HepG2 (cell line): ENCODE data around the gene RGS7. TPM values are rescaled to one million over a fixed set of nuclear protein-coding genes. Genes with fewer than 3 reads are reported as not detected.
A peak's percentile ranks its signal among the peaks of the same experiment; 100 is the strongest.

Source experiments
- ATAC-seq: fragments of 200-7000 bp; cut with Tn5 transposase; 3 replicates; pipeline ENCODE4 v1.9.1; 2020; ENCODE audit warnings: mild to moderate bottlenecking, moderate library complexity
- BruUV-seq: library from RNA; stranded (reverse); fragments of 400-500 nt; replicated peaks from 2 replicates; lab custom pipeline; 2021; lab: Mats Ljungman, UMichigan
- CTCF ChIA-PET: fragments of 300-600 bp; formaldehyde crosslinking; extraction: SDS; loops from one replicate; lab custom pipeline; 2021; ENCODE audit warnings: low total read pairs, inconsistent platforms, low intra/inter-chr PET ratio; lab: Yijun Ruan, JAX
- POLR2A ChIA-PET: fragments of 350-600 bp; sonication (Branson Sonifier 250); formaldehyde crosslinking; loops from one replicate; lab custom pipeline; 2020; ENCODE audit warnings: antibody characterized with exemption, inconsistent platforms; lab: Yijun Ruan, JAX
- DNase-seq: peaks from one replicate; pipeline ENCODE4 v3.0.0-alpha.2; 2015; ENCODE audit warnings: low spot score
- FAIRE-seq: peaks from 3 replicates; lab custom pipeline; 2011; peaks lifted over from hg19 to GRCh38; lab: Jason Lieb, UNC
- H2AFZ ChIP-seq: one replicate; pipeline ENCODE4 v1.6.1; 2011; ENCODE audit warnings: low read length, inconsistent platforms
- H3K27ac ChIP-seq: fragments of 300-600 bp; 3 replicates; pipeline ENCODE4 v1.8.0; 2011; ENCODE audit warnings: mixed run types, mild to moderate bottlenecking, mixed read lengths, low read length, inconsistent platforms; ENCODE audit not compliant: insufficient read depth; ENCODE audit errors: extremely low read length
- H3K27me3 ChIP-seq, 2 experiments: fragments of 200-600 bp in 1 of 2; 2 replicates in 1 of 2; 3 replicates in 1 of 2; pipeline versions ENCODE4 v1.6.0 to v1.8.0; 2011; ENCODE audit warnings: low read length in 2 of 2, mild to moderate bottlenecking in 2 of 2, moderate library complexity in 2 of 2, inconsistent platforms in 1 of 2; ENCODE audit not compliant: insufficient read depth in 2 of 2, control insufficient read depth in 1 of 2
- H3K36me3 ChIP-seq, 2 experiments: fragments of 200-600 bp in 1 of 2; replicated peaks in 1 of 2; 2 replicates in 1 of 2; 3 replicates in 1 of 2; pipeline versions ENCODE4 v1.5.1 to v1.8.0; 2011; ENCODE audit warnings: low read length in 2 of 2, inconsistent platforms in 1 of 2; ENCODE audit not compliant: insufficient read depth in 2 of 2, control insufficient read depth in 1 of 2
- H3K4me1 ChIP-seq: 2 replicates; pipeline ENCODE4 v1.5.1; 2012; ENCODE audit warnings: low read length, inconsistent platforms; ENCODE audit not compliant: insufficient read depth
- H3K4me2 ChIP-seq: 2 replicates; pipeline ENCODE4 v1.6.0; 2011; ENCODE audit warnings: low read depth, low read length, inconsistent platforms
- H3K4me3 ChIP-seq, 3 experiments: fragments of 200-600 bp in 1 of 3; sonication (generic), shearing (Covaris generic) in 1 of 3; replicated peaks in 1 of 3; 2 replicates each; pipeline ENCODE4 v1.5.1; 2011 to 2016; ENCODE audit warnings: low read length in 3 of 3, inconsistent platforms in 2 of 3, low read depth in 2 of 3, mild to moderate bottlenecking in 2 of 3, control low read depth in 1 of 3, mixed read lengths in 1 of 3; ENCODE audit not compliant: insufficient read depth in 1 of 3
- H3K79me2 ChIP-seq: one replicate; pipeline ENCODE4 v1.6.1; 2011; ENCODE audit warnings: low read length, inconsistent platforms; ENCODE audit not compliant: insufficient read depth
- H3K9ac ChIP-seq: 2 replicates; pipeline ENCODE4 v1.6.0; 2011; ENCODE audit warnings: mild to moderate bottlenecking, low read depth, low read length, inconsistent platforms; ENCODE audit not compliant: insufficient read depth
- H3K9me3 ChIP-seq: 2 replicates; pipeline ENCODE4 v1.5.1; 2012; ENCODE audit warnings: mild to moderate bottlenecking, low read length
- H4K20me1 ChIP-seq: 2 replicates; pipeline ENCODE4 v1.6.0; 2011; ENCODE audit warnings: inconsistent platforms, mild to moderate bottlenecking, low read length, moderate library complexity; ENCODE audit not compliant: insufficient read depth
- DNMT1 ChIP-seq: sonication (generic); formaldehyde crosslinking; IDR thresholded peaks from 2 replicates; pipeline ENCODE4 v1.5.1; 2020; ENCODE audit warnings: mild to moderate bottlenecking, missing genetic modification reagents
- MAFK ChIP-seq, 2 experiments: IDR thresholded peaks in 1 of 2; conservative IDR thresholded peaks in 1 of 2; 2 replicates each; pipeline ENCODE4 v1.6.1; 2011; ENCODE audit warnings: improper control_type of control experiment in 2 of 2, low read length in 2 of 2
- MEF2D ChIP-seq: sonication (generic); formaldehyde crosslinking; IDR thresholded peaks from 2 replicates; pipeline ENCODE4 v1.5.1; 2020; ENCODE audit warnings: mild to moderate bottlenecking, missing genetic modification reagents
- SYNCRIP ChIP-seq: fragments of 200-400 bp; formaldehyde crosslinking; IDR thresholded peaks from 2 replicates; pipeline ENCODE4 v1.6.1; 2018; ENCODE audit warnings: mild to moderate bottlenecking, low read depth, low read length; ENCODE audit not compliant: insufficient read depth
- ZNF589 ChIP-seq: sonication (generic); formaldehyde crosslinking; conservative IDR thresholded peaks from 2 replicates; pipeline ENCODE4 v1.8.0; 2022; ENCODE audit warnings: mild to moderate bottlenecking, moderate library complexity, missing genetic modification reagents
- WGBS: methylation state at CpG from one replicate; pipeline ENCODE4 v1.1.6; 2017; ENCODE audit warnings: low lambda C conversion rate; 5-methylcytosine and 5-hydroxymethylcytosine counted together
- in situ Hi-C: cut with HindIII; loops from 2 replicates; pipeline ENCODE4 v1.10.0; 2017; ENCODE audit warnings: low pct_unique_long_range_greater_than_20kb; ENCODE audit not compliant: extremely low pct_ligation_motif_present
- intact Hi-C: fragments of 100-400 bp; cut with micrococcal nuclease; formaldehyde crosslinking; loops from one replicate; pipeline ENCODE4 v1.10.0; 2022; ENCODE audit not compliant: unreplicated experiment
- polyA plus RNA-seq, 8 experiments: library from polyadenylated mRNA; depleted of rRNA in 3 of 8; stranded (reverse) in 7 of 8; unstranded in 1 of 8; fragments of >200 nt; fragmentation: Illumina TruSeq in 4 of 8; extraction: Trizol in 4 of 8; gene quantifications; 2 replicates each; pipeline versions ENCODE4 v1.2.1 to v1.2.3, GENCODE V29; 2011 to 2016; ENCODE audit warnings: low read depth in 4 of 8, missing spikeins in 1 of 8, mixed read lengths in 1 of 8; ENCODE audit not compliant: insufficient read depth in 1 of 8
- total RNA-seq, 5 experiments: library from RNA; depleted of rRNA; stranded (reverse); fragments of >200 nt; fragmentation: Illumina TruSeq; extraction: Trizol; gene quantifications; 2 replicates each; pipeline ENCODE4 v1.2.3, GENCODE V29; 2016; ENCODE audit warnings: low read depth in 1 of 5
- TF ChIP-seq, protein P1 (sequence below): sonication (generic); formaldehyde crosslinking; IDR thresholded peaks from 2 replicates; pipeline ENCODE4 v1.4.0; 2020; ENCODE audit warnings: missing genetic modification reagents

Gene RGS7
- total and polyA plus RNA-seq, 2 of the 13 experiments (the other 11 are each of a cell fraction or from before 2014, with no cell fraction given) = not detected

DNA sequence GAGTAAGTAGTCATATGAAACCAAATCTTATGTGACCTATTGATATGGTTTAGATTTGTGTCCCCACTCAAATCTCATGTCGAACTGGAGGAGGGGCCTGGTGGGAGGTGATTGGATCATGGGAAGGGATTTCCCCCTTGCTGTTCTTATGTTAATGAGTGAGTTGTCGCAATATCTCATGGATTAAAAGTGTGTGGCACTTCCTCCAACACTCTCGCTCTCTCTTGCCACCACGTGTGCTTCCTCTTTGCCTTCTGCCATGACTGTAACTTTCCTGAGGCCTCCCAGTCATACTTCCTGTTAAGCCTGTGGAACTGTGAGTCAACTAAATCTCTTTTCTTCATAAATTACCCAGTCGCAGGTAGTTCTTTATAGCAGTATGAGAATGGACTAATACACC lies 241.2 kb downstream of the RGS7 start (continued):
- TF ChIP-seq SYNCRIP = no peak
- TF ChIP-seq, protein P1, sequence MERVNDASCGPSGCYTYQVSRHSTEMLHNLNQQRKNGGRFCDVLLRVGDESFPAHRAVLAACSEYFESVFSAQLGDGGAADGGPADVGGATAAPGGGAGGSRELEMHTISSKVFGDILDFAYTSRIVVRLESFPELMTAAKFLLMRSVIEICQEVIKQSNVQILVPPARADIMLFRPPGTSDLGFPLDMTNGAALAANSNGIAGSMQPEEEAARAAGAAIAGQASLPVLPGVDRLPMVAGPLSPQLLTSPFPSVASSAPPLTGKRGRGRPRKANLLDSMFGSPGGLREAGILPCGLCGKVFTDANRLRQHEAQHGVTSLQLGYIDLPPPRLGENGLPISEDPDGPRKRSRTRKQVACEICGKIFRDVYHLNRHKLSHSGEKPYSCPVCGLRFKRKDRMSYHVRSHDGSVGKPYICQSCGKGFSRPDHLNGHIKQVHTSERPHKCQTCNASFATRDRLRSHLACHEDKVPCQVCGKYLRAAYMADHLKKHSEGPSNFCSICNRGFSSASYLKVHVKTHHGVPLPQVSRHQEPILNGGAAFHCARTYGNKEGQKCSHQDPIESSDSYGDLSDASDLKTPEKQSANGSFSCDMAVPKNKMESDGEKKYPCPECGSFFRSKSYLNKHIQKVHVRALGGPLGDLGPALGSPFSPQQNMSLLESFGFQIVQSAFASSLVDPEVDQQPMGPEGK = no peak
- TF ChIP-seq ZNF589 (CRISPR knock-in tag) = no peak
- no peak for TF ChIP-seq MEF2D (CRISPR knock-in tag)

DNA sequence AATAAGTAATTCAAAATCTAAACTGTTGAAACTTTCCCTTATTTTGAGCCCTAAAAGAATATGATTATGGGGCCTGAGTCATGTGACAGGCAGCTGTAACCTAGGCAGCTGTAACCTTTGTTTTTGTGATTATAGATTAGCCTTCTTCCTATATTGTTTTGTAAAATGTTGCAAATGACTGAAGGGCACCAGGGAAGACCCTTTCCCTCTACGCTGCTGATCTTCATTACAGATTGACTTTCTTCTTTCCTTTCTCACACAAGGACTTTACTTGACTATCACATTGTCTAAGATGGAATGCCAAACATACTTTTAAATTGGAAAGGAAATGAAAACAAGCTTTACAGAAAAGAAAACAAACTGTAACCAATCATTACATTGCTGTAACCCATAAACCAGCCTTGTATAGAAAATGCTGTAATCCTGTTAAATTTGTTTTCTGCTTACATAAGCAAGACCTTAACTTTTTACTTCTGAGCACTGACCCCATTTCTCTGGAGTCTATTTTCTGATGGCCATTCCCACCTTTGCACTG lies 242.2 kb downstream of the RGS7 start:
- POLR2A ChIA-PET = no interaction called here
- no peaks in the 10 kb centered on the region; a peak in 1 of 5 replicates for H3K27me3 ChIP-seq

More for the DNA sequence above, 242.2 kb downstream of the RGS7 start:
- Histone ChIP-seq H3K79me2 (no peaks in the 10 kb centered on the region), H3K4me3 (no peak overlapping the region), H4K20me1 (no peaks in the 10 kb centered on the region), H3K9ac (no peak overlapping the region), H3K27ac (no peak overlapping the region), H2AFZ (no peak overlapping the region), H3K9me3 (no peaks in the 10 kb centered on the region), H3K4me1 (no peaks in the 10 kb centered on the region), H3K4me2 (no peak overlapping the region), H3K36me3 (no peaks in the 10 kb centered on the region)
- in situ Hi-C loops (no loop called here), intact Hi-C loops (no loop called here)
- ATAC-seq (no peak), FAIRE-seq (no peak), DNase-seq (no peak)
- CTCF ChIA-PET = no interaction called here
- 0% methylated on average over 1 of the region's 1 CpG for WGBS
- BruUV-seq = no TSS peak
- TF ChIP-seq MAFK (conservative IDR thresholded peaks at IDR 0.05 in 1 of 2, IDR thresholded peaks at IDR 0.05 in 1 of 2; ENCODE audit: low read length in 2 of 2) (peak in 1 of 2 experiments; percentile 45; a peak in 2 of 4 replicates), DNMT1 (no peak)
